Loucy (cell line): ENCODE data around the gene GAS2L3.

ENCODE experiments used
- H2AFZ ChIP-seq: fragments of 200-600 bp; sonication (generic); 2 replicates; pipeline ENCODE4 v1.6.0; 2016; ENCODE audit warnings: antibody characterized with exemption, mild to moderate bottlenecking, low read length, moderate library complexity
- H3F3A ChIP-seq: fragments of 200-600 bp; 2 replicates; pipeline ENCODE4 v1.6.0; 2016; ENCODE audit warnings: antibody characterized with exemption, low read depth, mild to moderate bottlenecking
- H3K27me3 ChIP-seq: fragments of 200-600 bp; sonication (generic); 2 replicates; pipeline ENCODE4 v1.6.1; 2014; ENCODE audit warnings: low read length, mild to moderate bottlenecking; ENCODE audit not compliant: insufficient read depth, poor library complexity, severe bottlenecking
- H3K36me3 ChIP-seq: fragments of 200-600 bp; sonication (generic); 2 replicates; pipeline ENCODE4 v1.6.1; 2016; ENCODE audit warnings: low read length; ENCODE audit not compliant: insufficient read depth
- H3K4me1 ChIP-seq: fragments of 200-600 bp; sonication (generic); 2 replicates; pipeline ENCODE4 v1.5.1; 2014; ENCODE audit warnings: low read length, mild to moderate bottlenecking; ENCODE audit not compliant: insufficient read depth, poor library complexity, severe bottlenecking
- H3K4me2 ChIP-seq: fragments of 200-600 bp; sonication (generic); 2 replicates; pipeline ENCODE4 v1.6.0; 2014; ENCODE audit warnings: antibody characterized with exemption, low read length, low read depth, mild to moderate bottlenecking; ENCODE audit not compliant: poor library complexity, severe bottlenecking
- H3K4me3 ChIP-seq: fragments of 200-600 bp; sonication (generic); 2 replicates; pipeline ENCODE4 v1.5.1; 2014; ENCODE audit warnings: low read length, mild to moderate bottlenecking, mixed read lengths; ENCODE audit not compliant: poor library complexity, severe bottlenecking
- H3K79me2 ChIP-seq: fragments of 200-600 bp; sonication (generic); 2 replicates; pipeline ENCODE4 v1.6.1; 2014; ENCODE audit warnings: low read length; ENCODE audit not compliant: insufficient read depth
- H3K9ac ChIP-seq: fragments of 200-600 bp; sonication (generic); 2 replicates; pipeline ENCODE4 v1.6.0; 2014; ENCODE audit warnings: mild to moderate bottlenecking, low read depth, low read length, moderate library complexity; ENCODE audit not compliant: poor library complexity, severe bottlenecking
- H3K9me2 ChIP-seq: fragments of 200-600 bp; sonication (generic); replicated peaks from 2 replicates; pipeline ENCODE4 v1.6.1; 2016; ENCODE audit warnings: low read depth, low read length, mixed read lengths
- H3K9me3 ChIP-seq: fragments of 200-600 bp; sonication (generic); 2 replicates; pipeline ENCODE4 v1.6.1; 2014; ENCODE audit warnings: mild to moderate bottlenecking, antibody characterized with exemption, low read length, low read depth; ENCODE audit not compliant: insufficient read depth
- H4K20me1 ChIP-seq: fragments of 200-600 bp; sonication (generic); 2 replicates; pipeline ENCODE4 v1.6.0; 2014; ENCODE audit warnings: antibody characterized with exemption, low read length, mild to moderate bottlenecking; ENCODE audit not compliant: insufficient read depth, poor library complexity, severe bottlenecking
- EZH2phosphoT487 ChIP-seq: fragments of 200-600 bp; IDR thresholded peaks from 2 replicates; pipeline ENCODE4 v1.6.1; 2018; ENCODE audit warnings: antibody characterized with exemption, mild to moderate bottlenecking, moderate library complexity, borderline replicate concordance
- TF ChIP-seq, protein P1 (sequence below): fragments of 200-600 bp; sonication (generic); conservative IDR thresholded peaks from 2 replicates; pipeline ENCODE4 v1.5.1; 2014; ENCODE audit warnings: mild to moderate bottlenecking, antibody characterized with exemption, low read length

Gene GAS2L3

DNA sequence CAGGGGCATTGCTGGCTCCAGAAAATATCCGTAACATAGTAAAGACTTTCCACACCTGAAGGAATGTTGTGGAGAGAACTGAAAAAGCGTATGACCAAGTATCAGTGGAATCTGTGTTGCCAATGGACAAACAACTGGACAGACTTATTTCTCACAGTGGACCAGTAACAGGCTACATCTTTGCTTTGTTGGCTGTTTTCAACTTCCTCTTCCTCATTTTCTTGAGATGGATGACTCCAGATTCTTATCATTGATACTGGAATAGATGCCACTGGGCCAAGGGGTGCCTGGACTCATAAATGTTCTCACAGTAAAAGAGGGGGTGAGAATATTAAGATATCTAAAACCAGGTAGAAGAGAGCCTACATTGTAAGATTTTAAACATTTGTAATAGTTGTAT is 6.4 kb downstream of the GAS2L3 start:
- no peaks in the 10 kb centered on the region for H3K9me3 ChIP-seq
- TF ChIP-seq EZH2phosphoT487: no peak
- TF ChIP-seq, protein P1, sequence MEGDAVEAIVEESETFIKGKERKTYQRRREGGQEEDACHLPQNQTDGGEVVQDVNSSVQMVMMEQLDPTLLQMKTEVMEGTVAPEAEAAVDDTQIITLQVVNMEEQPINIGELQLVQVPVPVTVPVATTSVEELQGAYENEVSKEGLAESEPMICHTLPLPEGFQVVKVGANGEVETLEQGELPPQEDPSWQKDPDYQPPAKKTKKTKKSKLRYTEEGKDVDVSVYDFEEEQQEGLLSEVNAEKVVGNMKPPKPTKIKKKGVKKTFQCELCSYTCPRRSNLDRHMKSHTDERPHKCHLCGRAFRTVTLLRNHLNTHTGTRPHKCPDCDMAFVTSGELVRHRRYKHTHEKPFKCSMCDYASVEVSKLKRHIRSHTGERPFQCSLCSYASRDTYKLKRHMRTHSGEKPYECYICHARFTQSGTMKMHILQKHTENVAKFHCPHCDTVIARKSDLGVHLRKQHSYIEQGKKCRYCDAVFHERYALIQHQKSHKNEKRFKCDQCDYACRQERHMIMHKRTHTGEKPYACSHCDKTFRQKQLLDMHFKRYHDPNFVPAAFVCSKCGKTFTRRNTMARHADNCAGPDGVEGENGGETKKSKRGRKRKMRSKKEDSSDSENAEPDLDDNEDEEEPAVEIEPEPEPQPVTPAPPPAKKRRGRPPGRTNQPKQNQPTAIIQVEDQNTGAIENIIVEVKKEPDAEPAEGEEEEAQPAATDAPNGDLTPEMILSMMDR: no peak
- H3K4me1 ChIP-seq: no peaks in the 10 kb centered on the region
- no peaks in the 10 kb centered on the region for H3K9me2 ChIP-seq
- no peaks in the 10 kb centered on the region for H3K27me3 ChIP-seq
- no peaks in the 10 kb centered on the region for H3K36me3 ChIP-seq
- H3K9ac ChIP-seq: no peak overlapping the region
- H3K79me2 ChIP-seq: no peaks in the 10 kb centered on the region
- H3K4me2 ChIP-seq: no peak overlapping the region
- no peak overlapping the region for H3K4me3 ChIP-seq
- H3F3A ChIP-seq: no peaks in the 10 kb centered on the region
- no peak overlapping the region for H2AFZ ChIP-seq
- no peaks in the 10 kb centered on the region for H4K20me1 ChIP-seq

DNA sequence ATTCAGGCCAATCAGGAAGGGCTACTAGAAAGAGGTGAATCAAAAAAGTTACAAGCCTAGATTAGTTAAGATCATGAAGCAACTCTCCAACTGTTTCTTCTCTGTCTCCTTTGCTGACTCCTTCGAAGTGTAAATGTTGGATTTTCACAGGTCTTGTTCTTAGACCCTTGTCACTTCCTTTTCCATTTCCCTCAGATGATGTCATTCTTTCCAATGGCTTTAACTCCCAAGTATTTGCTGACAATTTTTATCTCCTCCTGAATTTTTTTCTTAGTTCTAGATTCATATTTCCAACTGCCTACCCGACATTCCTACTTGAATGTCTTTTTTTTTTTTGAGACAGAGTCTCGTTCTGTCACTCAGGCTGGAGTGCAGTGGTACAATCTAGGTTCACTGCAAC is 10.8 kb downstream of the GAS2L3 start:
- H2AFZ ChIP-seq: no peak overlapping the region
- TF ChIP-seq, protein P1: no peak
- TF ChIP-seq EZH2phosphoT487: no peak
- H4K20me1 ChIP-seq: no peaks in the 10 kb centered on the region
- no peaks in the 10 kb centered on the region for H3K9me2 ChIP-seq
- H3K4me2 ChIP-seq: no peak overlapping the region
- no peaks in the 10 kb centered on the region for H3F3A ChIP-seq
- no peaks in the 10 kb centered on the region for H3K4me1 ChIP-seq
- no peak overlapping the region for H3K9ac ChIP-seq
- H3K79me2 ChIP-seq: no peaks in the 10 kb centered on the region
- H3K4me3 ChIP-seq: no peak overlapping the region
- no peaks in the 10 kb centered on the region for H3K27me3 ChIP-seq
- no peaks in the 10 kb centered on the region for H3K9me3 ChIP-seq
- no peaks in the 10 kb centered on the region for H3K36me3 ChIP-seq

DNA sequence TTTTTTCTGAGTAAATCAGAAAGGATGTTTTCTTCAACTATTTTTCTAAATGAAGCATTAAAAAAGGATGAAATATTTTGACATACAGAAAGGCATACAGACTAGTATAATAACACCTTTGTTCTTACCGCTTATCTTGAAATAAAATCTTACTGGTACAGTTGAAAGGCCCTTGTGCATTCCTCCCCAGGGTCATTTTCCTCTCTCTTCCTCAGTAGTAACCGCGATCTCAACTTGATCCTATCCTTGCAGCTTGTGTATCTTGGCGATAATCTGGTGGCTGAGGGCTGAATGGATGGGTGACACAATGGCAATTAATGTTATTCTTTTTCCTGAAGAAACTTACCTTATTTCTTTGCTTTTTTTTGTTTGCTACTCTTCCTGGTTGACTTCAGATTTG is 18.5 kb downstream of the GAS2L3 start:
- H4K20me1 ChIP-seq: no peaks in the 10 kb centered on the region
- H3K27me3 ChIP-seq: no peaks in the 10 kb centered on the region
- no peaks in the 10 kb centered on the region for H3K9me3 ChIP-seq
- H3K4me3 ChIP-seq: no peak overlapping the region
- no peaks in the 10 kb centered on the region for H3K9me2 ChIP-seq
- H3K36me3 ChIP-seq: no peaks in the 10 kb centered on the region
- H3K79me2 ChIP-seq: no peaks in the 10 kb centered on the region
- no peak overlapping the region for H3K4me2 ChIP-seq
- H2AFZ ChIP-seq: no peak overlapping the region
- no peaks in the 10 kb centered on the region for H3F3A ChIP-seq
- no peaks in the 10 kb centered on the region for H3K4me1 ChIP-seq
- no peak for TF ChIP-seq EZH2phosphoT487
- TF ChIP-seq, protein P1: no peak
- H3K9ac ChIP-seq: no peak overlapping the region
